ENCODE results near the gene GRID1.

The GRID1 gene

GRCh38 chr10:86224354-86225102, 142.1 kb downstream of the GRID1 start:
- TF ChIP-seq POLR2A (IDR thresholded peaks at IDR 0.05; ENCODE audit: low read length) = no peak
- TF ChIP-seq GATA1 (IDR thresholded peaks at IDR 0.05; ENCODE audit: low read depth, low read length) = no peak
- no peak for DNase-seq

GRCh38 chr10:86223256-86223655, 143.3 kb downstream of the GRID1 start:
- TF ChIP-seq GATA1 (IDR thresholded peaks at IDR 0.05; ENCODE audit: low read depth, low read length) (no peak), POLR2A (IDR thresholded peaks at IDR 0.05; ENCODE audit: low read length) (no peak)
- DNase-seq = no peak

- TF ChIP-seq POLR2A (IDR thresholded peaks at IDR 0.05; ENCODE audit: low read length) (no peak), GATA1 (IDR thresholded peaks at IDR 0.05; ENCODE audit: low read depth, low read length) (no peak)
- DNase-seq = no peak
These were observed 143.9 kb downstream of the GRID1 start for GRCh38 chr10:86222687-86223086.

- TF ChIP-seq POLR2A (IDR thresholded peaks at IDR 0.05; ENCODE audit: low read length) (no peak), GATA1 (IDR thresholded peaks at IDR 0.05; ENCODE audit: low read depth, low read length) (no peak)
- DNase-seq = no peak
These were observed 144.3 kb downstream of the GRID1 start for GRCh38 chr10:86222336-86222650.

- TF ChIP-seq POLR2A (IDR thresholded peaks at IDR 0.05; ENCODE audit: low read length) (no peak), GATA1 (IDR thresholded peaks at IDR 0.05; ENCODE audit: low read depth, low read length) (no peak)
- no peak for DNase-seq
These were observed 144.9 kb downstream of the GRID1 start for GRCh38 chr10:86221442-86222335.

- TF ChIP-seq POLR2A (IDR thresholded peaks at IDR 0.05; ENCODE audit: low read length) (no peak), GATA1 (IDR thresholded peaks at IDR 0.05; ENCODE audit: low read depth, low read length) (no peak)
- DNase-seq = no peak
These were observed 146.0 kb downstream of the GRID1 start for GRCh38 chr10:86220626-86221025.

- no peak for DNase-seq
- TF ChIP-seq POLR2A (IDR thresholded peaks at IDR 0.05; ENCODE audit: low read length) = no peak
- no peak for TF ChIP-seq GATA1 (IDR thresholded peaks at IDR 0.05; ENCODE audit: low read depth, low read length)
These were observed 147.3 kb downstream of the GRID1 start for GRCh38 chr10:86219271-86219670.

GRCh38 chr10:86218842-86219241, 147.8 kb downstream of the GRID1 start:
- DNase-seq = no peak
- TF ChIP-seq GATA1 (IDR thresholded peaks at IDR 0.05; ENCODE audit: low read depth, low read length) (no peak), POLR2A (IDR thresholded peaks at IDR 0.05; ENCODE audit: low read length) (no peak)

- TF ChIP-seq GATA1 (IDR thresholded peaks at IDR 0.05; ENCODE audit: low read depth, low read length) = no peak
- TF ChIP-seq POLR2A (IDR thresholded peaks at IDR 0.05; ENCODE audit: low read length) = no peak
- DNase-seq = no peak
These were observed 148.4 kb downstream of the GRID1 start for GRCh38 chr10:86218160-86218559.

GRCh38 chr10:86217371-86218080, 149.1 kb downstream of the GRID1 start:
- DNase-seq = no peak
- TF ChIP-seq POLR2A (IDR thresholded peaks at IDR 0.05; ENCODE audit: low read length) (no peak), GATA1 (IDR thresholded peaks at IDR 0.05; ENCODE audit: low read depth, low read length) (no peak)

- no peak for DNase-seq
These were observed 149.7 kb downstream of the GRID1 start for GRCh38 chr10:86216886-86217285.

GRCh38 chr10:86215712-86216111, 150.9 kb downstream of the GRID1 start:
- TF ChIP-seq POLR2A (IDR thresholded peaks at IDR 0.05; ENCODE audit: low read length) (no peak), GATA1 (IDR thresholded peaks at IDR 0.05; ENCODE audit: low read depth, low read length) (no peak)
- no peak for DNase-seq

More at GRCh38 chr10:86216886-86217285, 149.7 kb downstream of the GRID1 start:
- no peak for TF ChIP-seq POLR2A (IDR thresholded peaks at IDR 0.05; ENCODE audit: low read length)

- no peak for TF ChIP-seq GATA1 (IDR thresholded peaks at IDR 0.05; ENCODE audit: low read depth, low read length)
- TF ChIP-seq POLR2A (IDR thresholded peaks at IDR 0.05; ENCODE audit: low read length) = no peak
- DNase-seq = no peak
These were observed 151.5 kb downstream of the GRID1 start for GRCh38 chr10:86215046-86215445.

- no peak for DNase-seq
- TF ChIP-seq GATA1 (IDR thresholded peaks at IDR 0.05; ENCODE audit: low read depth, low read length) (no peak), POLR2A (IDR thresholded peaks at IDR 0.05; ENCODE audit: low read length) (no peak)
These were observed 153.4 kb downstream of the GRID1 start for GRCh38 chr10:86213148-86213547.

Data from erythroblast (primary cell).